H1 (cell line): ENCODE results near the gene NFXL1. TPM values are rescaled to one million over a fixed set of nuclear protein-coding genes. Genes with fewer than 3 reads are reported as not detected.

Source experiments
- CTCF ChIA-PET: fragments of 300-600 bp; sonication (Branson Sonifier 250); formaldehyde crosslinking; loops from one replicate; lab custom pipeline; 2021; ENCODE audit not compliant: partially characterized antibody; lab: Charles Lee
- POLR2A ChIA-PET: fragments of 300-600 bp; sonication (Branson Sonifier 250); formaldehyde crosslinking; loops from one replicate; lab custom pipeline; 2021; ENCODE audit warnings: inconsistent platforms; ENCODE audit not compliant: partially characterized antibody; lab: Charles Lee
- DNase-seq, 2 experiments: peaks; one replicate each; pipeline versions ENCODE4 v3.0.0 to v3.0.0-alpha.2; 2010 to 2022; ENCODE audit warnings: low spot score in 2 of 2, low read depth in 1 of 2, mixed read lengths in 1 of 2
- FAIRE-seq: peaks from 2 replicates; lab custom pipeline; 2011; peaks lifted over from hg19 to GRCh38; lab: Jason Lieb, UNC
- H2AFZ ChIP-seq: 2 replicates; pipeline ENCODE4 v1.8.1; 2012; ENCODE audit warnings: low read length, inconsistent platforms
- H2AK5ac ChIP-seq: 2 replicates; pipeline ENCODE4 v1.6.1; 2013; ENCODE audit warnings: low read depth, low read length
- H2BK120ac ChIP-seq: replicated peaks from 2 replicates; pipeline ENCODE3; 2013; ENCODE audit warnings: low read depth, low read length, inconsistent platforms
- H2BK12ac ChIP-seq: 2 replicates; pipeline ENCODE4 v1.6.1; 2013; ENCODE audit warnings: low read depth, low read length
- H2BK15ac ChIP-seq: 2 replicates; pipeline ENCODE4 v1.6.1; 2013; ENCODE audit warnings: low read length
- H2BK20ac ChIP-seq: 2 replicates; pipeline ENCODE4 v1.6.1; 2013; ENCODE audit warnings: low read length
- H2BK5ac ChIP-seq: 2 replicates; pipeline ENCODE4 v1.6.1; 2013; ENCODE audit warnings: low read depth, low read length
- H3K14ac ChIP-seq: 2 replicates; pipeline ENCODE4 v1.6.1; 2013; ENCODE audit warnings: inconsistent platforms; ENCODE audit not compliant: insufficient read length
- H3K18ac ChIP-seq: 2 replicates; pipeline ENCODE4 v1.6.1; 2013; ENCODE audit warnings: low read length; ENCODE audit errors: extremely low read depth
- H3K23ac ChIP-seq: 2 replicates; pipeline ENCODE4 v1.6.1; 2013; ENCODE audit warnings: inconsistent platforms; ENCODE audit not compliant: insufficient read length
- H3K23me2 ChIP-seq: 2 replicates; pipeline ENCODE4 v1.6.1; 2013; ENCODE audit warnings: low read depth, low read length
- H3K27ac ChIP-seq: 2 replicates; pipeline ENCODE4 v1.6.1; 2011; ENCODE audit warnings: low read depth, low read length, inconsistent platforms
- H3K27me3 ChIP-seq, 4 experiments: replicated peaks in 1 of 4; 1 replicate in 1 of 4; 2 replicates in 3 of 4; pipeline versions ENCODE4 v1.6.1 to v1.8.1; 2011 to 2013; ENCODE audit warnings: low read length in 3 of 4, mild to moderate bottlenecking in 3 of 4, inconsistent platforms in 2 of 4, mixed read lengths in 2 of 4, moderate library complexity in 1 of 4; ENCODE audit not compliant: control insufficient read depth in 3 of 4, insufficient read depth in 3 of 4; ENCODE audit errors: extremely low read depth in 1 of 4
- H3K36me3 ChIP-seq, 4 experiments: 2 replicates each; pipeline versions ENCODE4 v1.6.1 to v1.8.1; 2011 to 2013; ENCODE audit warnings: mild to moderate bottlenecking in 4 of 4, low read length in 3 of 4, moderate library complexity in 2 of 4, control low read depth in 1 of 4, inconsistent platforms in 1 of 4; ENCODE audit not compliant: insufficient read depth in 4 of 4, control insufficient read depth in 2 of 4
- H3K4ac ChIP-seq: replicated peaks from 2 replicates; pipeline ENCODE3; 2013; ENCODE audit warnings: low read length, low read depth, mixed read lengths, inconsistent platforms; ENCODE audit not compliant: insufficient read length
- H3K4me1 ChIP-seq, 4 experiments: replicated peaks in 1 of 4; 1 replicate in 1 of 4; 2 replicates in 3 of 4; pipeline versions ENCODE4 v1.6.1 to v1.8.1; 2011 to 2013; ENCODE audit warnings: low read length in 3 of 4, inconsistent platforms in 2 of 4, mixed read lengths in 1 of 4; ENCODE audit not compliant: insufficient read depth in 4 of 4, control insufficient read depth in 3 of 4
- H3K4me2 ChIP-seq, 2 experiments: 2 replicates each; pipeline versions ENCODE4 v1.6.1 to v1.8.1; 2011 to 2013; ENCODE audit warnings: low read depth in 2 of 2, low read length in 2 of 2, control low read depth in 1 of 2, inconsistent platforms in 1 of 2, mild to moderate bottlenecking in 1 of 2; ENCODE audit not compliant: insufficient read depth in 1 of 2
- H3K4me3 ChIP-seq, 4 experiments: fragments of 200-600, 300-600 bp in 1 of 4; sonication (generic), shearing (Covaris generic), sonication (Bioruptor Twin) in 1 of 4; 2 replicates each; pipeline versions ENCODE4 v1.5.1 to v1.8.1; 2011 to 2016; ENCODE audit warnings: low read length in 4 of 4, low read depth in 3 of 4, control low read depth in 2 of 4, inconsistent platforms in 2 of 4, mild to moderate bottlenecking in 2 of 4, mixed read lengths in 1 of 4, moderate library complexity in 1 of 4; ENCODE audit not compliant: insufficient read depth in 2 of 4; ENCODE audit errors: extremely low read depth in 1 of 4
- H3K56ac ChIP-seq: replicated peaks from 2 replicates; pipeline ENCODE3; 2013; ENCODE audit warnings: low read depth, mild to moderate bottlenecking, mixed read lengths, low read length, inconsistent platforms; ENCODE audit not compliant: insufficient read length
- H3K79me1 ChIP-seq: 2 replicates; pipeline ENCODE4 v1.6.1; 2013; ENCODE audit warnings: low read depth, low read length, control low read depth
- H3K79me2 ChIP-seq, 2 experiments: 2 replicates each; pipeline versions ENCODE4 v1.6.1 to v1.8.1; 2012 to 2013; ENCODE audit warnings: low read length in 2 of 2, mild to moderate bottlenecking in 2 of 2, inconsistent platforms in 1 of 2; ENCODE audit not compliant: insufficient read depth in 2 of 2, control insufficient read depth in 1 of 2
- H3K9ac ChIP-seq, 4 experiments: replicated peaks in 1 of 4; 1 replicate in 1 of 4; 2 replicates in 3 of 4; pipeline versions ENCODE4 v1.6.1 to v1.8.1; 2011 to 2013; ENCODE audit warnings: low read depth in 3 of 4, low read length in 3 of 4, control low read depth in 2 of 4, mild to moderate bottlenecking in 2 of 4, moderate library complexity in 2 of 4, inconsistent platforms in 1 of 4; ENCODE audit errors: extremely low read depth in 1 of 4
- H3K9me3 ChIP-seq, 2 experiments: 2 replicates each; pipeline versions ENCODE4 v1.6.1 to v1.8.1; 2012 to 2013; ENCODE audit warnings: mild to moderate bottlenecking in 2 of 2, moderate library complexity in 2 of 2, control low read depth in 1 of 2, inconsistent platforms in 1 of 2, low read depth in 1 of 2, low read length in 1 of 2, mixed read lengths in 1 of 2; ENCODE audit not compliant: insufficient read depth in 2 of 2
- H4K20me1 ChIP-seq, 2 experiments: replicated peaks in 1 of 2; 2 replicates each; pipeline versions ENCODE3 to v1.8.1; 2011 to 2013; ENCODE audit warnings: inconsistent platforms in 2 of 2, low read length in 2 of 2, mild to moderate bottlenecking in 1 of 2; ENCODE audit not compliant: insufficient read depth in 2 of 2, control insufficient read depth in 1 of 2
- H4K5ac ChIP-seq: 2 replicates; pipeline ENCODE4 v1.6.1; 2013; ENCODE audit warnings: low read length, low read depth, mixed read lengths, inconsistent platforms; ENCODE audit not compliant: insufficient read length
- H4K8ac ChIP-seq: 2 replicates; pipeline ENCODE4 v1.8.0; 2013; ENCODE audit warnings: mild to moderate bottlenecking, moderate library complexity, low read length, inconsistent platforms; ENCODE audit not compliant: insufficient read depth; ENCODE audit errors: extremely low read depth
- H4K91ac ChIP-seq: replicated peaks from 2 replicates; pipeline ENCODE3; 2013; ENCODE audit warnings: low read length, mixed read lengths, inconsistent platforms; ENCODE audit not compliant: insufficient read length
- CBX5 ChIP-seq: fragments of 300-800, 300-1000 bp; sonication (generic); IDR thresholded peaks from 2 replicates; pipeline ENCODE4 v1.7.1; 2016; ENCODE audit warnings: antibody characterized with exemption, low read length, low read depth
- CBX8 ChIP-seq: fragments of 300-800, 300-1000 bp; sonication (generic); IDR thresholded peaks from 2 replicates; pipeline ENCODE4 v1.7.1; 2016; ENCODE audit warnings: low read depth, low read length, borderline replicate concordance
- CHD1 ChIP-seq: IDR thresholded peaks from 2 replicates; pipeline ENCODE4 v1.6.1; 2012; ENCODE audit warnings: low read depth, low read length, improper control_type of control experiment
- CREB1 ChIP-seq: IDR thresholded peaks from 2 replicates; pipeline ENCODE4 v1.6.1; 2012; ENCODE audit warnings: inconsistent platforms
- CTCF ChIP-seq, 3 experiments: IDR thresholded peaks; 1 replicate in 2 of 3; 2 replicates in 1 of 3; pipeline versions ENCODE4 v1.5.1 to v1.6.1; 2011; ENCODE audit warnings: low read length in 3 of 3, mild to moderate bottlenecking in 3 of 3, inconsistent platforms in 2 of 3, low read depth in 1 of 3, moderate library complexity in 1 of 3; ENCODE audit not compliant: insufficient read depth in 1 of 3; ENCODE audit errors: control extremely low read depth in 1 of 3
- E2F6 ChIP-seq: IDR thresholded peaks from 2 replicates; pipeline ENCODE4 v1.6.1; 2012; ENCODE audit warnings: inconsistent platforms
- EGR1 ChIP-seq: IDR thresholded peaks from 2 replicates; pipeline ENCODE4 v1.6.1; 2011; ENCODE audit warnings: low read depth, low read length, borderline replicate concordance
- POLR2A ChIP-seq, 2 experiments: IDR thresholded peaks; 1 replicate in 1 of 2; 2 replicates in 1 of 2; pipeline ENCODE4 v1.6.1; 2011; ENCODE audit warnings: low read depth in 2 of 2, low read length in 2 of 2, mild to moderate bottlenecking in 2 of 2; ENCODE audit errors: control extremely low read depth in 1 of 2
- RAD21 ChIP-seq, 2 experiments: IDR thresholded peaks in 1 of 2; conservative IDR thresholded peaks in 1 of 2; 2 replicates each; pipeline ENCODE4 v1.6.1; 2011; ENCODE audit warnings: low read depth in 2 of 2, low read length in 2 of 2, improper control_type of control experiment in 1 of 2, inconsistent platforms in 1 of 2, mild to moderate bottlenecking in 1 of 2, moderate library complexity in 1 of 2
- SIN3A ChIP-seq, 2 experiments: IDR thresholded peaks in 1 of 2; conservative IDR thresholded peaks in 1 of 2; 2 replicates each; pipeline ENCODE4 v1.6.1; 2011 to 2012; ENCODE audit warnings: low read length in 2 of 2, improper control_type of control experiment in 1 of 2, low read depth in 1 of 2, mild to moderate bottlenecking in 1 of 2
- whole genome bisulfite sequencing, 2 experiments: shearing (Covaris generic) in 1 of 2; methylation state at CpG; one replicate each; pipeline versions ENCODE4 v1.1.6 to v1.1.7; 2013 to 2015; ENCODE audit warnings: low lambda C conversion rate in 2 of 2, mixed read lengths in 2 of 2, inconsistent platforms in 1 of 2, low coverage in 1 of 2, missing lambda C conversion rate in 1 of 2; ENCODE audit not compliant: insufficient replicate concordance in 2 of 2, insufficient coverage in 1 of 2, insufficient read length in 1 of 2; ENCODE audit errors: extremely low coverage in 1 of 2, missing lambda C conversion rate in 1 of 2; 5-methylcytosine and 5-hydroxymethylcytosine counted together
- polyA plus RNA-seq, 7 experiments: library from polyadenylated mRNA; depleted of rRNA in 3 of 7; stranded (reverse) in 5 of 7; unstranded in 2 of 7; fragments of >200 nt in 5 of 7; fragments of 200-250 nt in 2 of 7; gene quantifications; 1 replicate in 5 of 7; 2 replicates in 1 of 7; 4 replicates in 1 of 7; pipeline versions ENCODE4 v1.2.1 to v1.2.3, GENCODE V29; 2011 to 2013; ENCODE audit warnings: missing spikeins in 2 of 7, mixed read lengths in 2 of 7
- total RNA-seq: library from RNA; stranded (reverse); fragmentation: NEBNext Ultra II Directional; extraction: Animal tissue kit (Norgen Biotek cat#: 25700); gene quantifications from 2 replicates; pipeline ENCODE4 v1.2.1, GENCODE V29; 2021

Gene NFXL1
- total and polyA plus RNA-seq, 2 of the 8 experiments (the other 6 are each of a cell fraction or from before 2014, with no cell fraction given), result 10.0 to 29.5 TPM

- no peak overlapping the region for H3K14ac ChIP-seq
- H4K20me1 ChIP-seq, result no peaks in the 10 kb centered on the region
- no peak overlapping the region for H2BK20ac ChIP-seq
- no peak overlapping the region for H3K27ac ChIP-seq
- H4K5ac ChIP-seq, result no peak overlapping the region
- no peak overlapping the region for H4K91ac ChIP-seq
- no peak overlapping the region for H3K4me3 ChIP-seq
- H2BK5ac ChIP-seq, result no peak overlapping the region
- peaks cover 0 to 3% (median 0%) of the 10 kb centered on the region in 4 experiments; a peak in 2 of 8 replicates for H3K36me3 ChIP-seq
- H2AFZ ChIP-seq, result no peak overlapping the region
- no peak overlapping the region for H3K56ac ChIP-seq
- no peak overlapping the region for H2BK15ac ChIP-seq
- H3K27me3 ChIP-seq, result no peaks in the 10 kb centered on the region
- H3K18ac ChIP-seq, result no peak overlapping the region
- FAIRE-seq (no peak), DNase-seq (no peak)
- POLR2A ChIA-PET, result no interaction called here
- H3K9me3 ChIP-seq, result no peaks in the 10 kb centered on the region
- H2BK120ac ChIP-seq, result no peak overlapping the region
- CTCF ChIA-PET, result no interaction called here
- H2BK12ac ChIP-seq, result no peak overlapping the region
- H3K23ac ChIP-seq, result no peak overlapping the region
- H3K79me1 ChIP-seq, result no peaks in the 10 kb centered on the region
- H3K9ac ChIP-seq, result no peak overlapping the region
- no peaks in the 10 kb centered on the region; a peak in 1 of 4 replicates for H3K79me2 ChIP-seq
- H4K8ac ChIP-seq, result no peak overlapping the region
- no peak overlapping the region for H3K4ac ChIP-seq
- no peak overlapping the region for H2AK5ac ChIP-seq
- H3K23me2 ChIP-seq, result no peaks in the 10 kb centered on the region
- H3K4me1 ChIP-seq, result no peaks in the 10 kb centered on the region
- TF ChIP-seq CTCF (IDR thresholded peaks at IDR 0.05; ENCODE audit: control extremely low read depth in 1 of 3, insufficient read depth in 1 of 3, low read depth in 1 of 3, low read length in 3 of 3) (no peak), RAD21 (IDR thresholded peaks at IDR 0.05 in 1 of 2, conservative IDR thresholded peaks at IDR 0.05 in 1 of 2; ENCODE audit: low read depth in 2 of 2, low read length in 2 of 2) (no peak), SIN3A (conservative IDR thresholded peaks at IDR 0.05 in 1 of 2, IDR thresholded peaks at IDR 0.05 in 1 of 2; ENCODE audit: low read depth in 1 of 2, low read length in 2 of 2) (no peak), CHD1 (no peak), CREB1 (no peak), POLR2A (IDR thresholded peaks at IDR 0.05; ENCODE audit: control extremely low read depth in 1 of 2, low read depth in 2 of 2, low read length in 2 of 2) (no peak), EGR1 (no peak), CBX5 (no peak), CBX8 (no peak), E2F6 (no peak)
- H3K4me2 ChIP-seq, result no peak overlapping the region
- 97% methylated on average over 3 of the region's 3 CpGs; no CpG with 5 or more reads in 1 of the 2 experiments for WGBS, 2 experiments
Observed at GRCh38 chr4:47862297-47862696, 52.1 kb downstream of the NFXL1 start.
